Mesothelial cell of epicardium (in vitro differentiated cells): Measurements from ENCODE around the gene PTCRA. TPM values are rescaled to one million over a fixed set of nuclear protein-coding genes. Genes with fewer than 3 reads are reported as not detected.

Experiments
- DNase-seq, 2 experiments: peaks; one replicate each; pipeline ENCODE4 v3.0.0; 2021; ENCODE audit warnings: low spot score in 2 of 2; ENCODE audit not compliant: unreplicated experiment in 2 of 2
- H3K27ac Mint-ChIP-seq: 2 replicates; pipeline ENCODE4 v1.8.0; 2021; ENCODE audit warnings: mixed read lengths
- H3K27me3 Mint-ChIP-seq: 2 replicates; pipeline ENCODE4 v1.8.0; 2021; ENCODE audit warnings: low read depth, mixed read lengths
- H3K36me3 Mint-ChIP-seq: 2 replicates; pipeline ENCODE4 v1.8.0; 2021; ENCODE audit warnings: mixed read lengths
- H3K4me1 Mint-ChIP-seq: 2 replicates; pipeline ENCODE4 v1.8.0; 2021; ENCODE audit warnings: mixed read lengths
- H3K4me3 Mint-ChIP-seq: 2 replicates; pipeline ENCODE4 v1.8.0; 2021; ENCODE audit warnings: mild to moderate bottlenecking, moderate library complexity, mixed read lengths
- H3K9me3 Mint-ChIP-seq: 2 replicates; pipeline ENCODE4 v1.8.0; 2021; ENCODE audit warnings: mixed read lengths
- CTCF ChIP-seq: fragments of 200-600 bp; sonication (generic); IDR thresholded peaks from one replicate; pipeline ENCODE4 v1.5.0; 2021; ENCODE audit warnings: antibody characterized with exemption; ENCODE audit not compliant: unreplicated experiment
- total RNA-seq: library from RNA; stranded (reverse); gene quantifications from 3 replicates; pipeline ENCODE4 v1.2.1, GENCODE V29; 2021

Gene PTCRA
- total RNA-seq, 1 donor from 2014 or later, result not detected

- no peaks in the 10 kb centered on the region for H3K27me3 Mint-ChIP-seq
- DNase-seq, result no peak
- peaks cover 11% of the 10 kb centered on the region for H3K4me1 Mint-ChIP-seq
- no peak for TF ChIP-seq CTCF
- H3K36me3 Mint-ChIP-seq, result no peaks in the 10 kb centered on the region
- no peaks in the 10 kb centered on the region for H3K9me3 Mint-ChIP-seq
- H3K4me3 Mint-ChIP-seq, result no peak overlapping the region
- H3K27ac Mint-ChIP-seq, result no peak overlapping the region
Measured at GRCh38 chr6:42925248-42925857, 9.5 kb downstream of the PTCRA start.

- H3K27ac Mint-ChIP-seq, result peak within 1 kb of the TSS; percentile 98
- peak within 1 kb of the TSS; percentile 93 for H3K4me3 Mint-ChIP-seq
- no peaks in the 10 kb centered on the region for H3K9me3 Mint-ChIP-seq
- TF ChIP-seq CTCF, result no peak
- peaks cover 40% of the 10 kb centered on the region for H3K4me1 Mint-ChIP-seq
- H3K27me3 Mint-ChIP-seq, result no peaks in the 10 kb centered on the region
- DNase-seq, result peak; percentile 80 to 88
- peaks cover 5% of the 10 kb centered on the region for H3K36me3 Mint-ChIP-seq
Measured at GRCh38 chr6:42928986-42929820, 13.3 kb downstream of the PTCRA start, which contains the start of gene CNPY3. Gene CNPY3, plus strand, starts transcription at chr6:42929480. Its CDS starts 91 bp downstream, at chr6:42929571.

GRCh38 chr6:42929821-42930360, 14.0 kb downstream of the PTCRA start:
- no peak for DNase-seq
- TF ChIP-seq CTCF, result no peak
- H3K4me1 Mint-ChIP-seq, result peaks cover 40% of the 10 kb centered on the region
- peak overlapping the region; percentile 93 for H3K4me3 Mint-ChIP-seq
- peaks cover 5% of the 10 kb centered on the region for H3K36me3 Mint-ChIP-seq
- H3K27me3 Mint-ChIP-seq, result no peaks in the 10 kb centered on the region
- no peaks in the 10 kb centered on the region for H3K9me3 Mint-ChIP-seq
- peak overlapping the region; percentile 98 for H3K27ac Mint-ChIP-seq

GRCh38 chr6:42932412-42932811, 16.6 kb downstream of the PTCRA start:
- no peak overlapping the region for H3K4me3 Mint-ChIP-seq
- peak overlapping the region; percentile 40 for H3K27ac Mint-ChIP-seq
- H3K27me3 Mint-ChIP-seq, result no peaks in the 10 kb centered on the region
- peaks cover 18% of the 10 kb centered on the region for H3K36me3 Mint-ChIP-seq
- no peak for TF ChIP-seq CTCF
- no peak for DNase-seq
- H3K9me3 Mint-ChIP-seq, result no peaks in the 10 kb centered on the region
- peaks cover 40% of the 10 kb centered on the region for H3K4me1 Mint-ChIP-seq

- Mint-ChIP-seq H3K36me3 (peaks cover 23% of the 10 kb centered on the region), H3K27me3 (no peaks in the 10 kb centered on the region), H3K27ac (no peak overlapping the region), H3K4me1 (peaks cover 40% of the 10 kb centered on the region), H3K4me3 (no peak overlapping the region), H3K9me3 (no peaks in the 10 kb centered on the region)
- no peak for TF ChIP-seq CTCF
- DNase-seq, result no peak
Measured at GRCh38 chr6:42933205-42933604, 17.4 kb downstream of the PTCRA start.
